GM21360 (cell line): Measurements from ENCODE around the gene CPNE6.

Source experiments
- ATAC-seq: cut with Tn5 transposase; IDR thresholded peaks from one replicate; pipeline ENCODE4 v1.9.1; 2021; ENCODE audit warnings: mild to moderate bottlenecking, moderate library complexity; ENCODE audit not compliant: unreplicated experiment

Gene CPNE6

GRCh38 chr14:24068711-24069410 lies 2.5 kb upstream of the CPNE6 start:
- no peak for ATAC-seq

GRCh38 chr14:24069411-24069735 lies 2.0 kb upstream of the CPNE6 start:
- ATAC-seq: no peak

GRCh38 chr14:24070285-24071143 lies 848 bp upstream of the CPNE6 start:
- ATAC-seq: no peak

- no peak for ATAC-seq
Observed at GRCh38 chr14:24071836-24072430, 571 bp downstream of the CPNE6 start.

GRCh38 chr14:24072436-24072835 lies 1.1 kb downstream of the CPNE6 start:
- ATAC-seq: no peak

GRCh38 chr14:24072881-24073877 lies 1.8 kb downstream of the CPNE6 start:
- no peak for ATAC-seq

GRCh38 chr14:24074625-24075484 lies 3.5 kb downstream of the CPNE6 start:
- no peak for ATAC-seq

GRCh38 chr14:24075485-24076301 lies 4.3 kb downstream of the CPNE6 start:
- ATAC-seq: no peak

GRCh38 chr14:24076302-24076601 lies 4.9 kb downstream of the CPNE6 start:
- ATAC-seq: no peak

- ATAC-seq: no peak
Observed at GRCh38 chr14:24077086-24077485, 5.7 kb downstream of the CPNE6 start.

- no peak for ATAC-seq
Observed at GRCh38 chr14:24078146-24078545, 6.8 kb downstream of the CPNE6 start.

- no peak for ATAC-seq
Observed at GRCh38 chr14:24079491-24080141, 8.3 kb downstream of the CPNE6 start.

GRCh38 chr14:24080142-24080530 lies 8.8 kb downstream of the CPNE6 start:
- no peak for ATAC-seq

GRCh38 chr14:24080888-24081738 lies 9.8 kb downstream of the CPNE6 start:
- peak; percentile 85 for ATAC-seq

- no peak for ATAC-seq
Observed at GRCh38 chr14:24081739-24082211, 10.4 kb downstream of the CPNE6 start.

GRCh38 chr14:24082411-24083080 lies 11.2 kb downstream of the CPNE6 start:
- no peak for ATAC-seq

GRCh38 chr14:24083462-24083861 lies 12.1 kb downstream of the CPNE6 start:
- no peak for ATAC-seq
